Skin epidermis (tissue), 12 donors: ENCODE results near the gene SHANK1.

ENCODE experiments used
- H3K27ac ChIP-seq, 21 experiments: fragments of 200-600 bp; sonication (generic) in 11 of 21; one replicate each; pipeline ENCODE4 v1.5.0; 2020; ENCODE audit warnings: mild to moderate bottlenecking in 3 of 21, inconsistent platforms in 2 of 21, moderate library complexity in 2 of 21
- H3K4me3 ChIP-seq, 7 experiments: fragments of 200-600 bp; sonication (generic) in 2 of 7; one replicate each; pipeline ENCODE4 v1.5.0; 2020; ENCODE audit warnings: inconsistent platforms in 2 of 7, mild to moderate bottlenecking in 2 of 7, moderate library complexity in 1 of 7

Gene SHANK1

GRCh38 chr19:50735869-50736268 lies 16.3 kb upstream of the SHANK1 start:
- H3K27ac ChIP-seq = no peak overlapping the region
- no peak overlapping the region for H3K4me3 ChIP-seq

- no peak overlapping the region for H3K4me3 ChIP-seq
Measured at GRCh38 chr19:50729894-50730293, 10.3 kb upstream of the SHANK1 start.

GRCh38 chr19:50728084-50728737 lies 8.6 kb upstream of the SHANK1 start:
- no peak overlapping the region for H3K27ac ChIP-seq

More at GRCh38 chr19:50729894-50730293, 10.3 kb upstream of the SHANK1 start:
- H3K27ac ChIP-seq = no peak overlapping the region

GRCh38 chr19:50725911-50726230 lies 6.3 kb upstream of the SHANK1 start:
- Histone ChIP-seq H3K4me3 (peak overlapping the region in 6 of 7 experiments; percentile 40 to 64 (median 52)), H3K27ac (peak overlapping the region in 4 of 21 experiments; percentile 70 to 83 (median 76))

More at GRCh38 chr19:50728084-50728737, 8.6 kb upstream of the SHANK1 start:
- no peak overlapping the region for H3K4me3 ChIP-seq

GRCh38 chr19:50725218-50725910 lies 5.8 kb upstream of the SHANK1 start:
- H3K27ac ChIP-seq = peak overlapping the region in 20 of 21 experiments; percentile 30 to 84 (median 70)
- peak overlapping the region; percentile 40 to 64 (median 54) for H3K4me3 ChIP-seq

GRCh38 chr19:50724522-50725217 lies 5.1 kb upstream of the SHANK1 start:
- Histone ChIP-seq H3K27ac (peak overlapping the region in 19 of 21 experiments; percentile 32 to 84 (median 74)), H3K4me3 (peak overlapping the region; percentile 40 to 64 (median 54))

- peak overlapping the region; percentile 40 to 64 (median 54) for H3K4me3 ChIP-seq
Measured at GRCh38 chr19:50723735-50724521, 4.3 kb upstream of the SHANK1 start.

GRCh38 chr19:50723069-50723468 lies 3.5 kb upstream of the SHANK1 start, which contains the start of gene CLEC11A:
Gene CLEC11A, plus strand, starts transcription at chr19:50723364. Its CDS starts 162 bp downstream, at chr19:50723526.
- Histone ChIP-seq H3K4me3 (peak within 1 kb of the TSS; percentile 40 to 64 (median 54)), H3K27ac (peak within 1 kb of the TSS in 18 of 21 experiments; percentile 4 to 79 (median 60))

More at GRCh38 chr19:50723735-50724521, 4.3 kb upstream of the SHANK1 start:
- H3K27ac ChIP-seq = peak overlapping the region in 18 of 21 experiments; percentile 4 to 79 (median 60)

- Histone ChIP-seq H3K27ac (peak overlapping the region in 12 of 21 experiments; percentile 2 to 79 (median 62)), H3K4me3 (peak overlapping the region in 3 of 7 experiments; percentile 40 to 57 (median 49))
Measured at GRCh38 chr19:50722201-50723013, 2.8 kb upstream of the SHANK1 start.

GRCh38 chr19:50721441-50722137 lies 2.0 kb upstream of the SHANK1 start:
- Histone ChIP-seq H3K4me3 (no peak overlapping the region), H3K27ac (peak overlapping the region in 6 of 21 experiments; percentile 2 to 64 (median 42))

GRCh38 chr19:50720921-50721381 lies 1.3 kb upstream of the SHANK1 start:
- Histone ChIP-seq H3K27ac (peak overlapping the region in 7 of 21 experiments; percentile 2 to 64 (median 37)), H3K4me3 (no peak overlapping the region)

- Histone ChIP-seq H3K4me3 (no peak overlapping the region), H3K27ac (peak overlapping the region in 3 of 21 experiments; percentile 8 to 37 (median 14))
Measured at GRCh38 chr19:50720181-50720920, 749 bp upstream of the SHANK1 start.

- Histone ChIP-seq H3K4me3 (peak overlapping the region; percentile 9 to 41 (median 30)), H3K27ac (peak overlapping the region in 3 of 21 experiments; percentile 52 to 65 (median 62))
Measured at GRCh38 chr19:50719119-50719435, 525 bp downstream of the SHANK1 start.

- Histone ChIP-seq H3K27ac (peak overlapping the region in 3 of 21 experiments; percentile 52 to 65 (median 62)), H3K4me3 (peak overlapping the region; percentile 9 to 41 (median 30))
Measured at GRCh38 chr19:50718255-50719118, 1.1 kb downstream of the SHANK1 start.

GRCh38 chr19:50717891-50718254 lies 1.7 kb downstream of the SHANK1 start:
- H3K27ac ChIP-seq = no peak overlapping the region
- H3K4me3 ChIP-seq = peak overlapping the region in 2 of 7 experiments; percentile 30 to 31

- H3K4me3 ChIP-seq = no peak overlapping the region
- H3K27ac ChIP-seq = no peak overlapping the region
Measured at GRCh38 chr19:50717026-50717723, 2.4 kb downstream of the SHANK1 start.
